ENCODE data around the gene TRIM37. TPM values are rescaled to one million over a fixed set of nuclear protein-coding genes. Genes with fewer than 3 reads are reported as not detected.

Gene TRIM37
- total and polyA plus RNA-seq, 4 donors, result 9.1 to 39.0 (median 16.8) TPM

DNA sequence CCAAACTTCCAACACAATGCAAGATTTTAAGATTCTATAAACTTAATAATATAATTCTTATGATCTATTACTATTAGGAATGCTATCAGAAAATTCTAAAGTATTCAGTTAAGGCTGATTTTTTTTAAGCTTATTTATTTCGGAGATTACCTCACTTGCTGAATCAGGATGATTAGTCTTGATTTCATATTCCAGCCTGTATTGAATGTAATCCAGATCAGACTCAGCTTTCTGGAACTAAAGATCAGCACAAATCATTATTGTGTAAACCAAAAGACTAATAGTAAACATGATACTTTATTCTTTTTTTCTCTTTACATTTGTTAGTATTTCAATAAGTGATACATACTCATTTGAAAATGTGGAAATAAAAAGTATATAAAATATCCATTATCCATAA is 24.5 kb upstream of the TRIM37 start:
- no peaks in the 10 kb centered on the region for H3K27me3 ChIP-seq (ENCODE audit: control insufficient read depth in 3 of 3, insufficient read depth in 3 of 3, low read length in 2 of 3)
- DNase-seq (no peak), ATAC-seq (ENCODE audit: insufficient read depth, low FRiP score) (no peak)
- TF ChIP-seq, protein P1, sequence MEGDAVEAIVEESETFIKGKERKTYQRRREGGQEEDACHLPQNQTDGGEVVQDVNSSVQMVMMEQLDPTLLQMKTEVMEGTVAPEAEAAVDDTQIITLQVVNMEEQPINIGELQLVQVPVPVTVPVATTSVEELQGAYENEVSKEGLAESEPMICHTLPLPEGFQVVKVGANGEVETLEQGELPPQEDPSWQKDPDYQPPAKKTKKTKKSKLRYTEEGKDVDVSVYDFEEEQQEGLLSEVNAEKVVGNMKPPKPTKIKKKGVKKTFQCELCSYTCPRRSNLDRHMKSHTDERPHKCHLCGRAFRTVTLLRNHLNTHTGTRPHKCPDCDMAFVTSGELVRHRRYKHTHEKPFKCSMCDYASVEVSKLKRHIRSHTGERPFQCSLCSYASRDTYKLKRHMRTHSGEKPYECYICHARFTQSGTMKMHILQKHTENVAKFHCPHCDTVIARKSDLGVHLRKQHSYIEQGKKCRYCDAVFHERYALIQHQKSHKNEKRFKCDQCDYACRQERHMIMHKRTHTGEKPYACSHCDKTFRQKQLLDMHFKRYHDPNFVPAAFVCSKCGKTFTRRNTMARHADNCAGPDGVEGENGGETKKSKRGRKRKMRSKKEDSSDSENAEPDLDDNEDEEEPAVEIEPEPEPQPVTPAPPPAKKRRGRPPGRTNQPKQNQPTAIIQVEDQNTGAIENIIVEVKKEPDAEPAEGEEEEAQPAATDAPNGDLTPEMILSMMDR (IDR thresholded peaks at IDR 0.05; ENCODE audit: control extremely low read depth, extremely low read depth), result no peak
- no peak overlapping the region for H3K9ac ChIP-seq (ENCODE audit: insufficient read depth in 1 of 2, low read length in 2 of 2)
- 90 to 93% methylated on average over 1 of the region's 1 CpG for WGBS, 2 donors
- H3K4me1 ChIP-seq (ENCODE audit: control insufficient read depth in 5 of 5, insufficient read depth in 5 of 5, low read length in 5 of 5), result no peaks in the 10 kb centered on the region
- no peak overlapping the region for H3K27ac ChIP-seq (ENCODE audit: low read depth in 1 of 2, low read length in 1 of 2)
- no peaks in the 10 kb centered on the region for H3K9me3 ChIP-seq (ENCODE audit: control insufficient read depth in 4 of 4, insufficient read depth in 3 of 4, low read length in 3 of 4)
- no peak overlapping the region for H3K4me3 ChIP-seq
- peaks cover 0 to 10% (median 0%) of the 10 kb centered on the region in 4 donors for H3K36me3 ChIP-seq (ENCODE audit: control insufficient read depth in 4 of 4, insufficient read depth in 4 of 4, low read length in 4 of 4)

DNA sequence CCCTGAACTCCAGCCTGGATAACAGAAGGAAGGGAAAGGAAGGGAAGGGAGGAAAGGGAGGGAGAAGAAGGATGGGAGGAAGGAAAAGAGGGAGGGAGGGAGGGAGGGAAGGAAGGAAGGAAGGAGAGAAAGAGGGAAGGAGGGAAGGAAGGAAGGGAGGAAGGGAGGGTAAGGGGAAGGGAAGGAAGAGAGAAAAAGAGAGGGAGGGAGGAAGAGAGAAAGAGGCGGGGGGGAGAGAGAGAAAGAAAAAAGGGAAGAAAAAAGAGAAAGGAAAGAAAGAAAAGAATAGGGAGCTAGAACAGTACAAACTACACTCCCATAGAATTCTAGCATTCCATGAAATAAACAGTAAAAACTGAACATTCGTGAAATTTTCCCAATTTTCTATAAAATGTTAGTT is 23.1 kb upstream of the TRIM37 start:
- no peak overlapping the region for H3K9ac ChIP-seq (ENCODE audit: insufficient read depth in 1 of 2, low read length in 2 of 2)
- WGBS, 2 donors, result 45 to 48% methylated on average over 2 of the region's 2 CpGs
- H3K36me3 ChIP-seq (ENCODE audit: control insufficient read depth in 4 of 4, insufficient read depth in 4 of 4, low read length in 4 of 4), result peaks cover 0 to 10% (median 0%) of the 10 kb centered on the region in 4 donors
- DNase-seq, result no peak
- TF ChIP-seq, protein P1 (IDR thresholded peaks at IDR 0.05; ENCODE audit: control extremely low read depth, extremely low read depth), result no peak
- no peak for ATAC-seq (ENCODE audit: insufficient read depth, low FRiP score)
- no peaks in the 10 kb centered on the region for H3K4me1 ChIP-seq (ENCODE audit: control insufficient read depth in 5 of 5, insufficient read depth in 5 of 5, low read length in 5 of 5)
- H3K9me3 ChIP-seq (ENCODE audit: control insufficient read depth in 4 of 4, insufficient read depth in 3 of 4, low read length in 3 of 4), result no peaks in the 10 kb centered on the region
- no peak overlapping the region for H3K4me3 ChIP-seq
- no peaks in the 10 kb centered on the region for H3K27me3 ChIP-seq (ENCODE audit: control insufficient read depth in 3 of 3, insufficient read depth in 3 of 3, low read length in 2 of 3)
- no peak overlapping the region for H3K27ac ChIP-seq (ENCODE audit: low read depth in 1 of 2, low read length in 1 of 2)

DNA sequence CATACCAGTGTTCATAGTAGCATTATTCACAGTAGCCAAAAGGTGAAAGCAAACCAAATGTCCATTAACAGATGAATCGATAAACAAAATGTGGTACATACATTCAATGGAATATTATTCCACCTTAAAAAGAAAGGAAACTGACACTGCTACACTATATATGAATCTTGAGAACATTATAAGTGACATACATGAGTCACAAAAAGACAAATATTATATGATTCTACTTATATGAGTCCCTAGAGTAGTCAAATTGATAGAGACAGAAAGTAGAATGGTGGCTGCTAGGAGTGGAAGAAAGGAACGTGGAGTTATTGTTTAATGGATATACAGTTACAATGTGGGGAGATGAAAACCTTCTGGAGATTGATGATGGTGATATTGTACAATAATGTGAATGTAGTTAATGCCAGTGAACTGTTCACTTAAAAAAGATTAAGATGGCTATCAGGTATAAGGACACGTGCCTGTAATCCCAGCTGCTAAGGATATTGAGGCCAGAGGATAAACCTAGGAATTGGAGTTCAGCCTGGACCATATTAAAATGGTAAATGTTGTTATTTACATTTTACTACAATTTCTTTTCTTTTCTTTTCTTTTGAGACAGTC is 20.2 kb upstream of the TRIM37 start:
- Histone ChIP-seq H3K36me3 (ENCODE audit: control insufficient read depth in 4 of 4, insufficient read depth in 4 of 4, low read length in 4 of 4) (peaks cover 0 to 12% (median 3%) of the 10 kb centered on the region in 4 donors), H3K4me1 (ENCODE audit: control insufficient read depth in 5 of 5, insufficient read depth in 5 of 5, low read length in 5 of 5) (no peaks in the 10 kb centered on the region), H3K4me3 (no peak overlapping the region), H3K9ac (ENCODE audit: insufficient read depth in 1 of 2, low read length in 2 of 2) (no peak overlapping the region), H3K27me3 (ENCODE audit: control insufficient read depth in 3 of 3, insufficient read depth in 3 of 3, low read length in 2 of 3) (no peaks in the 10 kb centered on the region), H3K9me3 (ENCODE audit: control insufficient read depth in 4 of 4, insufficient read depth in 3 of 4, low read length in 3 of 4) (no peaks in the 10 kb centered on the region), H3K27ac (ENCODE audit: low read depth in 1 of 2, low read length in 1 of 2) (no peak overlapping the region)
- 65 to 67% methylated on average over 3 of the region's 3 CpGs for WGBS, 2 donors
- DNase-seq, result no peak
- TF ChIP-seq, protein P1 (IDR thresholded peaks at IDR 0.05; ENCODE audit: control extremely low read depth, extremely low read depth), result no peak
- ATAC-seq (ENCODE audit: insufficient read depth, low FRiP score), result no peak

DNA sequence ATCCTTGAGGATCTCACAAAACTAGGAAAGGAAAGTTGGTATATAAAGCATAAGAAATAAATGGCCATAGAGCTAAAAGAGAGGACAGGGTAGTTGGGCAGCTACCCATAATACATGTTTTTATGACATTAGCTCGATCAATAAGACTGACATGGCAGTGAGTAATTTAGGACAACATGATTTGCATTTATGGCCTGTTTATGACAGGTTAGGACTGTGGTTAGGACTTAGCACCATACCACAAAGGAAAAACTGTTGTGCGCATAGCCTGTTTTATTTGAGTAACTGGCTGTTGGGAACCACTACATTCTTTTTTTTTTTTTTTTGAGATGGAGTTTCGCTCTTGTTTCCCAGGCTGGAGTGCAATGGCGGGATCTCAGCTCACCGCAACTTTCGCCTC is 18.0 kb upstream of the TRIM37 start:
- Histone ChIP-seq H3K9me3 (ENCODE audit: control insufficient read depth in 4 of 4, insufficient read depth in 3 of 4, low read length in 3 of 4) (no peaks in the 10 kb centered on the region), H3K27ac (ENCODE audit: low read depth in 1 of 2, low read length in 1 of 2) (no peak overlapping the region), H3K36me3 (ENCODE audit: control insufficient read depth in 4 of 4, insufficient read depth in 4 of 4, low read length in 4 of 4) (peaks cover 0 to 9% (median 3%) of the 10 kb centered on the region in 4 donors), H3K4me3 (no peak overlapping the region), H3K4me1 (ENCODE audit: control insufficient read depth in 5 of 5, insufficient read depth in 5 of 5, low read length in 5 of 5) (no peaks in the 10 kb centered on the region), H3K9ac (ENCODE audit: insufficient read depth in 1 of 2, low read length in 2 of 2) (no peak overlapping the region), H3K27me3 (ENCODE audit: control insufficient read depth in 3 of 3, insufficient read depth in 3 of 3, low read length in 2 of 3) (no peaks in the 10 kb centered on the region)
- TF ChIP-seq, protein P1 (IDR thresholded peaks at IDR 0.05; ENCODE audit: control extremely low read depth, extremely low read depth), result no peak
- DNase-seq (no peak), ATAC-seq (ENCODE audit: insufficient read depth, low FRiP score) (no peak)
- WGBS, 2 donors, result 93 to 97% methylated on average over 6 of the region's 6 CpGs

All from lung (tissue), 12 donors.